Chondrocyte (in vitro differentiated cells): ENCODE data around the gene FAM171A1. TPM values are rescaled to one million over a fixed set of nuclear protein-coding genes. Genes with fewer than 3 reads are reported as not detected.

Experiments used
- DNase-seq: peaks from one replicate; pipeline ENCODE4 v3.0.0; 2021; ENCODE audit warnings: mixed read lengths, low spot score
- H3K27ac Mint-ChIP-seq: one replicate; pipeline ENCODE4 v1.8.0; 2021; ENCODE audit warnings: mild to moderate bottlenecking, moderate library complexity, mixed read lengths; ENCODE audit not compliant: unreplicated experiment
- H3K27me3 Mint-ChIP-seq: 2 replicates; pipeline ENCODE4 v1.8.0; 2021; ENCODE audit warnings: low read depth, mixed read lengths
- H3K36me3 Mint-ChIP-seq: 2 replicates; pipeline ENCODE4 v1.8.0; 2021; ENCODE audit warnings: low read depth, mixed read lengths
- H3K4me1 Mint-ChIP-seq: 2 replicates; pipeline ENCODE4 v1.8.0; 2021; ENCODE audit warnings: low read depth, mild to moderate bottlenecking, mixed read lengths
- H3K4me3 Mint-ChIP-seq: one replicate; pipeline ENCODE4 v1.8.0; 2021; ENCODE audit warnings: mild to moderate bottlenecking, moderate library complexity, mixed read lengths; ENCODE audit not compliant: unreplicated experiment
- H3K9me3 Mint-ChIP-seq: 2 replicates; pipeline ENCODE4 v1.8.0; 2021; ENCODE audit warnings: low read depth, mixed read lengths
- total RNA-seq: library from RNA; stranded (reverse); gene quantifications from 3 replicates; pipeline ENCODE4 v1.2.1, GENCODE V29; 2021
- TF ChIP-seq, protein P1 (sequence below): fragments of 200-600 bp; sonication (generic); IDR thresholded peaks from 2 replicates; pipeline ENCODE4 v1.5.0; 2021; ENCODE audit warnings: antibody characterized with exemption, mild to moderate bottlenecking, moderate library complexity

The FAM171A1 gene
- total RNA-seq, 1 donor from 2014 or later: 40.9 TPM

DNA sequence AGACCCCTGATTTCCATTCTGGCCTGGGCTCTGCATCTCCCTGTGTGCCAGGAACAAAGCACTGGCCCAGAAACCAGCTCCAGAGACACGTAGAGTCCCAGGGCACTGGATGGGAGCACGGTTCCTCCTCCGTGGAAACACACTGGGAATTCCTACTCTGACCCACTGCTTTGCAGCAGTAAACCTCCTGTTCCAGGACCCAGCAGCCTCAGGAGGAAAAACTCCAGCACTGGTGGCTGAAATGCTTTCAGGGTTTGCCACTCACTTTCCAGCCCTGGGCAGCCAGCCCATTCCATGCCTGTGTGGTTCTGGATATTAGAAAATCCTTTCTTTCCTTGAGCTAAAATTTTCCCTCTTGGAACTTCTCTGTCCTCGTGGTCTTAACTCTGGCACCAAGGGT lies 58.0 kb downstream of the FAM171A1 start:
- H3K4me1 Mint-ChIP-seq: peaks cover 24% of the 10 kb centered on the region
- no peaks in the 10 kb centered on the region for H3K27me3 Mint-ChIP-seq

DNA sequence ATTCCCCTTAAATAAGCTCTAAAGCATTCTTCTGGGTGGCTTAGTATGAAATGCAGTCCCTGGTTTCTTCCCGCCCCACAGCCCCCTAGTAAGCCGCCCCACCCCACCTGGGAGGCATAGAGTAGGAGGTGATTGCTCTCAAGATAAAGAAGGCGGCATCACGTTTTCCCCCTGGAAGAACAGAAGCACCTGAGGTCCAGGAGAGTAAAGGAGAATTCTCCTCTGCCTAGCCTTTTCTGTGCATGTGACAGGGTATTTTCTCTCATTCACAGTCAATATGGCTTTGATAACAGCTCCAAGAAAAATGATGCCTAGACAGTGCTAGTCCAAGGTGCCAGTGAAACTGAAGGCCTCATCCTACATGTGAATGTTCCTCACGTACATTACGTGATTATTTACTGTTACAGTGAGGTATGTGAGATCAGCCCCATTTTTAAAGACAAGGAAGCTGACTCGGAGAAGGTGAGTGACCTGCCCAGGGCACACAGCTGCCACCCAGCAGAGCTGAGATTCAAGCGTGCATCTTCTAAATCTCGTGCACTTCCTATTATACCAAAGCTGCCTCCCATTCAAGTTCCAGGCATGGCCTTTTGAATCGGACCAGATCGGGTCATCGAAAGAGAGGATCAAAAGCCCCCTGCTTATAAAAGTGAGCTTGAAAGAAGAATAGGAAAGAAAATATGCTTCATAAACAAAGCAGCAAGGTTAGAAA lies 59.4 kb downstream of the FAM171A1 start:
- H3K9me3 Mint-ChIP-seq: no peaks in the 10 kb centered on the region
- DNase-seq: no peak
- TF ChIP-seq, protein P1, sequence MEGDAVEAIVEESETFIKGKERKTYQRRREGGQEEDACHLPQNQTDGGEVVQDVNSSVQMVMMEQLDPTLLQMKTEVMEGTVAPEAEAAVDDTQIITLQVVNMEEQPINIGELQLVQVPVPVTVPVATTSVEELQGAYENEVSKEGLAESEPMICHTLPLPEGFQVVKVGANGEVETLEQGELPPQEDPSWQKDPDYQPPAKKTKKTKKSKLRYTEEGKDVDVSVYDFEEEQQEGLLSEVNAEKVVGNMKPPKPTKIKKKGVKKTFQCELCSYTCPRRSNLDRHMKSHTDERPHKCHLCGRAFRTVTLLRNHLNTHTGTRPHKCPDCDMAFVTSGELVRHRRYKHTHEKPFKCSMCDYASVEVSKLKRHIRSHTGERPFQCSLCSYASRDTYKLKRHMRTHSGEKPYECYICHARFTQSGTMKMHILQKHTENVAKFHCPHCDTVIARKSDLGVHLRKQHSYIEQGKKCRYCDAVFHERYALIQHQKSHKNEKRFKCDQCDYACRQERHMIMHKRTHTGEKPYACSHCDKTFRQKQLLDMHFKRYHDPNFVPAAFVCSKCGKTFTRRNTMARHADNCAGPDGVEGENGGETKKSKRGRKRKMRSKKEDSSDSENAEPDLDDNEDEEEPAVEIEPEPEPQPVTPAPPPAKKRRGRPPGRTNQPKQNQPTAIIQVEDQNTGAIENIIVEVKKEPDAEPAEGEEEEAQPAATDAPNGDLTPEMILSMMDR: no peak
- H3K36me3 Mint-ChIP-seq: no peaks in the 10 kb centered on the region
- no peaks in the 10 kb centered on the region for H3K27me3 Mint-ChIP-seq
- no peak overlapping the region for H3K27ac Mint-ChIP-seq
- no peak overlapping the region for H3K4me3 Mint-ChIP-seq
- peaks cover 24% of the 10 kb centered on the region for H3K4me1 Mint-ChIP-seq

More for the DNA sequence above, 58.0 kb downstream of the FAM171A1 start:
- peak overlapping the region; percentile 73 for H3K27ac Mint-ChIP-seq
- no peaks in the 10 kb centered on the region for H3K9me3 Mint-ChIP-seq
- TF ChIP-seq, protein P1: no peak
- DNase-seq: no peak
- H3K4me3 Mint-ChIP-seq: peak overlapping the region; percentile 3
- H3K36me3 Mint-ChIP-seq: no peaks in the 10 kb centered on the region

DNA sequence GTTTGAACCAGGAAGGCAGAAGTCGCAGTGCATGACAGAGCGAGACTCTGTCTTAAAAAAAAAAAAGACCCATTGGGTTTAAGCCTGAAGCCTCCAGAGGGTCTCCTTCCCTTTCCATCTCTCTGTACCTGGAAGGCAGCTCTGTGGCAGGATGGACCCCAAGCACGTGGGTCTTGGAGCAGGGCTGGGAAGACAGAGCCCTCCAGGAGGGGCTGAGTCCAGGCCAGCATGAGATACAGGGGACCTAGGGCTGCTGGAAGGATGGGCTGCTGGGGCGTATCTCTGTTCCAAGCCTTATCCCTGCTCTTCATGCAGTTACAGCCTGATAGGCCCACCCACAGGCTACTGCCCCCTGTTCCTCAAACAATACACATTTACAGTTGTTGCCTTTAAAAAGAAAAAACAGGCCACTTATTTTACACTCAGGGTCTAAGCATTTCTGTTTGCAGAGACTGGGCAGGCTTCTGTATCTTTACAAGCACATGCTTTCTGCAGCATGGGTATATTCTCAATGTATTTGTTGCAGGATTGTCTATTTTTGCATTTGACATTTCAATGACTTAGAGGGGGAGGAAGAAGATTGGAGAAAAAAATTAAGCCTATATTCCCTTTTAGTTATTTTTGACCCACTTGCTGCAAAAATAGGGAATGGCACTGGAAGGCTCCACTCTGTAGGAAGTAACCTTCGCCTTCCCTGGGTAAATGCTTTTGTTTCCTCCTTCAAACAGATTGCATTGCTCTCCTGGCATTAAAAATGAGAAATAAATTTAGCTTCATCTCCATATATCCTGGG lies 60.1 kb downstream of the FAM171A1 start:
- H3K36me3 Mint-ChIP-seq: no peaks in the 10 kb centered on the region
- peaks cover 24% of the 10 kb centered on the region for H3K4me1 Mint-ChIP-seq
- no peaks in the 10 kb centered on the region for H3K9me3 Mint-ChIP-seq
- no peak for DNase-seq
- H3K27ac Mint-ChIP-seq: no peak overlapping the region
- TF ChIP-seq, protein P1: no peak
- H3K27me3 Mint-ChIP-seq: no peaks in the 10 kb centered on the region
- H3K4me3 Mint-ChIP-seq: no peak overlapping the region

DNA sequence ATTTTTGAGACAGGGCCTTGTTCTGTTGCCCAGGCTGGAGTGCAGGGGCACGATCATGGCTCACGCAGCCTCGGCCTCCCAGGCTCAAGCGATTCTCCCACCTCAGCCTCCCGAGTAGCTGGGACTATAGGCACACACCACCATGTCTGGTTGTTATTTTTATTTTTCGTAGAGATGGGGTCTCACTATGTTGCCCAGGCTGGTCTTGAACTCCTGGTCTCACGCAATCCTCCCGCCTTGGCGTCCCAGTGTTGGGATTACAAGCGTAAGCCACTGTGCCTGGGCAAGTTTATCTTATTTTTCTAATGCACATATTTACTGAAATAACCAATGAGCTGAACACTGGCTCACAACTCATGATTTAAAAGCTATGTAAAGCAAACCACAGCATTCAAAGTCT lies 61.9 kb downstream of the FAM171A1 start:
- H3K27ac Mint-ChIP-seq: no peak overlapping the region
- H3K36me3 Mint-ChIP-seq: no peaks in the 10 kb centered on the region

DNA sequence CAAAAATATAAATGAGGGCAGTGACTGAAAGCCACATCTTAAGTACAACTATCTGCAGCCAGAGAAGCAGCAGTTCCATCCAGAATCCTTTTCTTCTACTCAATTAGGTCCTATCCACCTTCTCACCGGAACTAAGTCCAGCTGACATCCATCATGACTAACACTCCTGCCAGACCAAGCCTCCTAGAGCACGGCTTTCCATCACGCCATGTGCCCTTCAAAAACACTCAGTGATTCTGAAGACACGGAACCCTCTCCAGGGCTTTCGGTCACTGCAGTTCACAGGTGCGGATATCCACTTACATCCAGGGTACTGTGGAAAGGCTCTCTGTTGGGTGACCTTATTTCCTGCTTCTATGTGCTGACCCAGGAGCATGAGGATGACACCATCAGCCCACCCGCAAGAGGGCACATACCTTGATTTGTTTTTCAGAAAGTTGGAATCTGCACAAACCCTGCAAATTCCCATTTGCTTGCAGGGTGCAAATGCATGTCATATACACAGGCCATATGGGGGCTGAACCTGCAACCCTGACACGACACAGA lies 64.3 kb downstream of the FAM171A1 start:
- DNase-seq: no peak
- peaks cover 1% of the 10 kb centered on the region for H3K4me1 Mint-ChIP-seq
- no peaks in the 10 kb centered on the region for H3K36me3 Mint-ChIP-seq
- H3K27me3 Mint-ChIP-seq: no peaks in the 10 kb centered on the region
- H3K9me3 Mint-ChIP-seq: no peaks in the 10 kb centered on the region
- no peak overlapping the region for H3K27ac Mint-ChIP-seq
- TF ChIP-seq, protein P1: no peak
- H3K4me3 Mint-ChIP-seq: no peak overlapping the region

More for the DNA sequence above, 61.9 kb downstream of the FAM171A1 start:
- Mint-ChIP-seq H3K9me3 (no peaks in the 10 kb centered on the region), H3K27me3 (no peaks in the 10 kb centered on the region), H3K4me1 (peaks cover 23% of the 10 kb centered on the region), H3K4me3 (no peak overlapping the region)
- TF ChIP-seq, protein P1: no peak
- DNase-seq: no peak
